ENCODE measurements around the gene NCOA6.

NCOA6 gene

DNA sequence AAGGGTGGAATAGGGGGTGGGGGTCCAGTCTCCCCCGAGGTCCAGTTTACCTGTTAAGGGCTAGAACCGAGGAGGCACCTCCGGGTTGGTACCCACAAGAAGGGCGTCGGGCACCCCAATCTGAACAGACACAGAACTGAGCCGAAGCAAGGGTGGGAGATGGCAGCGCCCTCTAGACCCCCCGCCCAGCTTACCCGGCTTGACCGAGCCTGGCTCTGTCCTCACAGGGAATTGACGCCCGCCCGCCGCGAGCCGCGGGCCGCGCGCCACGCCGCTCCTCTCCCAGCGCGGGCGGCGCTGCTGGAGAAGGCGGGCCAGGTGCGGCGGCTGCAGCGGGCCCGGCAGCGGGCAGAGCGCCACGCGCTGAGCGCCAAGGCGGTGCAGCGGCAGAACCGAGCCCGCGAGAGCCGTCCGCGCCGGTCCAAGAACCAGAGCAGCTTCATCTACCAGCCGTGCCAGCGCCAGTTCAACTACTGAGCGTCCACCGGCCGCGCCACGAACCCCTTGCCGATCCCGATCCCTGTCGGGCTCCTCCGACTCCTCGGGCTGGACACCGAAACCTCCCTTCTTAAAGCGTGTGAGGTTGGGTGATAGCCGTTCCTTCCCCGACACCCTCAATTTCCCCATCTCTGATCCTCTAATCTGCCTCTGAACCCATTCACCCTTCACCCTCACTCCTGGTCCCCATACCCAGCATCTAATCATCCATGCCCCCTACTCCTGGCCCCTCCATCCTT is 115.5 kb downstream of the NCOA6 start:
- TF ChIP-seq GATA2 (IDR thresholded peaks at IDR 0.05; ENCODE audit: low read depth, low read length) (no peak), GATA3 (IDR thresholded peaks at IDR 0.05; ENCODE audit: low read depth, low read length) (no peak)

DNA sequence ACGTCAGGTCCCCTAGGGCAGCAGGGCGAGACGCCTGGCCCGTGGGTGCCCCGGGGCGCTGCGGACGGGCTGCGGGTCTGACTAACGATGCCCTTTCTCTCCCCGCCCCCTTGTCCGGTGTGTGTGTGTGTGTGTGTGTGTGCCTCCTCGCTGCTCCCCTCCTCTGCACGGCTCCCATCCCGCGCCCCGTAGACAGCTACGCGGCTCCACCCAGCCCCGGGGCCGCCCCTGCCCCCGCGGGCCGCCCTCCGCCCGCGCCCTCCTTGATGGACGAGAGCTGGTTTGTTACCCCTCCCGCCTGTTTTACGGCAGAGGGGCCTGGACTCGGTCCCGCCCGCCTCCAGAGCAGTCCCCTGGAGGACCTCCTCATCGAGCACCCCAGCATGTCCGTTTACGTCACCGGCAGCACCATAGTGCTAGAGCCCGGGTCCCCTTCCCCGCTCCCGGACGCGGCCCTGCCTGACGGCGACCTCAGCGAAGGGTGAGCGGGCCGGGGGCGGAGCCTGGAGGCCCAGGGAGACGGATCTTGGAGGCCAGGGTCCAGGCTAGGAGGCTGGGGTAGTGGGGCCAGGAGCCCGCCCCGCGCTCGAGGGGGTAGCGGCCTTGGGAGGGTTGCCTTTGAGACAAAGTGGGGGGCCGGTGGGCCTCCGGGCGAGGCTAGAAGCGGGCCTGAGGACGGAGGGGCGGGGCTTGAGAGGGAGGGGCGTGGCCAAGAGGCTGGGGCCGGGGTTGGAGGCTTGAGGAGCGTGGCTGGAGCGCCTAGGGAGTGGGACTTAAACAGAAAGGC is 116.2 kb downstream of the NCOA6 start:
- TF ChIP-seq GATA3 (IDR thresholded peaks at IDR 0.05; ENCODE audit: low read depth, low read length) = no peak
- TF ChIP-seq GATA2 (IDR thresholded peaks at IDR 0.05; ENCODE audit: low read depth, low read length) = no peak

DNA sequence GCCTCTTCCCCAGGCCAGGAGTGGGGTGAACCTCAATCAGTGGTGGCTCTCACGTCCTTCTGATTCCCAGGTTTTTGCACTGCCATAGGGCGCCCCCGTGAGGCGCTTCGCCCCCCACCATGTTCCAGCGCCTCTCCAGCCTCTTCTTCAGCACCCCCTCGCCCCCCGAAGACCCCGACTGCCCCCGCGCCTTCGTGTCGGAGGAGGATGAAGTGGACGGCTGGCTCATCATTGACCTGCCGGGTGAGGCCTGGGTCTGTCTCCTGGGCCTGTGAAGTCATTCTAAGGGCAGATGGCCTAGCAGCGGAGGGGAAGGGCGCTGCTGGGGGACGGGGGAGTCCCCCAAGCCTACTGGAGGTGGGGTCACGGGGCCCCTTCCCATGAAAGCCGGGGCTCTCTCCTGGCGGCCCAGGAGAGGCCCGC is 116.8 kb downstream of the NCOA6 start:
- TF ChIP-seq GATA3 (IDR thresholded peaks at IDR 0.05; ENCODE audit: low read depth, low read length) (no peak), GATA2 (IDR thresholded peaks at IDR 0.05; ENCODE audit: low read depth, low read length) (no peak)

DNA sequence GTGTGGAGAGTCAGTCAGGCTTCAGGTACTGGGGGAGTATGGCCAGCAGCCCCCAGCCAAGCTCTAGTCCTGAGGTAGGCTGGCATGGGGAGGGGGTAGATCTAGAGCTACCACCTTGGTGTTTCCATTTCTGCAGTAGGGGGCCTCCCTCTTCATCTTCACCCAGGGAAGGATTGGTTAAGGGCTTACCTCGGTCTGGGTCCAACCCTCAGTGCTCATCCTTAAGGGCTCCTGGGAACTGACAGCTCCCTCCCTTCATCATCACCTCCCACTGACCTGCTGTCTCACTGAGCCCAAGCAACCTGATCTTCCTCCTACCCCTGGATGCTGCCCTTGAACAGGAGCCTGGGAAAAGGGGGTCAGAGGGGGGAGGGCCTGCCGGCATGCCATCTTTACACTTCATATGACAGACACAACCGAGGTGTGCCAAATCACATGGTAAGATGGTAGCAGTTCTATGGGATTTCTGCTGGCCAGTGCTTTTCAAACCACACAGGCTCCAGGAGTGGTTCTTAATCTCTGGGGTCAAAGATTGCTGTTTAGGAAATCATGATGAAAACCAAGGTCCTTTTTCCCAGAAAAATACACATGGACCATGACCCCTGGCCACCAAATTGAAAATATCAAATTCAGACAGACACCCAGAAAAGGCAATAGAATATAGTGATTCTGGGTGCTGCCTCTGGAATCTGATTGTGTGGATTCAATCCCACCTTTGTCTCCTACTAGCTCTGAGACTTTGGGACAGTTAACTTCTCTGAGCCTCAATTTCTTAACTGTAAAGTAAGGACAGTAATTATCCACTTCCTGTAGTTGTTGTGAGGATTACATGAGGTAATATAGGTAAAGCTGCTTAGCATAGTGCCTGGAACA is 118.3 kb downstream of the NCOA6 start:
- no peak for TF ChIP-seq GATA3 (IDR thresholded peaks at IDR 0.05; ENCODE audit: low read depth, low read length)
- TF ChIP-seq GATA2 (IDR thresholded peaks at IDR 0.05; ENCODE audit: low read depth, low read length) = no peak

DNA sequence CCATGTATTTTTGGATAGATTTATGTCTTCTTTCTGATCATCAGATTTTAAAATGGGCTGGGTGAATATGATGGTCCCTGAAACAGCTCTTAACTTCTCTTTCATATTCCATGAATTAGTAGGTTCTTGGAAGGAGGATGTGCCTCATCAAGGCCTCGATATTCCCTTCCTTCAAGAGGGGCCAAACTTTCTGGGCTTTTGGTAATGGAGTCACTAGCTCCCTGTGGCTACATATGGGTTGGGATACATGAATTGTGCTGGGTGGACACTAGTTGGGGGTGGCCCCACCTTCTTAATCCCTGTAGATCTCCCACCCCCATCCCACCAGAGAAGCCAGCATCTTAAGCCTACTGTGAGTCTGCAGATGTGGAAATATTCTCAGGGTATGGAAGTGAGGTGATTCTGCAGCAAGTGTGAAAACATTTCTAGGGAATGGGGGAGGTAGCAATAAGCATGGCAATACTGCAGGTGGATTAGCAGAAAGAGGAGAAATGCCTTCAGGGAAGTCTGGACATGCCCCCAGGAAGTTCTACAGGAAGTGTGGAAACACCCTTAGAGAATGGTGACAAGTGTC is 119.1 kb downstream of the NCOA6 start:
- TF ChIP-seq GATA2 (IDR thresholded peaks at IDR 0.05; ENCODE audit: low read depth, low read length) = no peak
- no peak for TF ChIP-seq GATA3 (IDR thresholded peaks at IDR 0.05; ENCODE audit: low read depth, low read length)

DNA sequence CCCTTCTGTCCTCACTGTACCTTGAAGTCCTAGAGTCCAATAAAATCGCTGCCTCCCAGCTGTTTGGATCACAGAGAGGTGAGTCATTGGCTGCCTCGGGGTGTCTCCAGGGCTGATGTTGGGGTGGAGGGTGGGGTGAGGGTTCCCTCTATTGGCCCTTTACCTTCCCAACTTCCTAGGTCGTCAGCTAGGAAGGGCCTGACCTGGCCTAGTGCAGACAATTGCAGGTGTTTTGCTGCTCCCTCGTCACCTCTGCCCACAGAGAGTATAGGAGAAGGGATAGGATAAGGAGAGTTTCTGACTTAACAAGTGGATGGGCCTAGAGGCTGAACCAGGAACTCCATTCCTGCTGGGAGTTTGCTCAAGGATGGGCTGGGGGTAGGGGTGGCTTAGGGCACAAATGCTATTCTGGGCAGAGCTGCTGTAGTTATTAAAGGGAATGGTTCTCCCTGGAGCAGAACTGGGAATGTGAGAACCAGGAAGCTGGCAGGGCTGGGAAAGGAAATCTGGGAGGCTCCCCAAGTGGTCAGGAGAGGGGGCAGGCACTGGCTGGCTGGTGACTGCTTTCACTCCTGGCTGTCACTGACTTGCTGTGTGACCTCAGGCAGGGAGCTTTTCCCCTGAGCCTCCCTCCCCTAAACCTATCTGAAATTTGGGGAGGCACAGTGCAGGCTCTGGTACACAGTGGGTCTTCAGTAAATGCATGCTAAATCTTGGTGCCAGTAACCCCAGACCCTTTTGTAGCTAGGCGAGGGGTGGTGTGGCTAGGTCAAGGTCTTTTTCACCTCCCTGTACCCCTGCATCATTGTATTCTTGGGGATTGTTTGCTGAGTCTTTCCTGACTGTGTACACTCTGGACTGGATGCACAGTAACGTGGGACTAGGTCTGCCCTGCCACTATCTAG is 119.8 kb downstream of the NCOA6 start:
- TF ChIP-seq GATA3 (IDR thresholded peaks at IDR 0.05; ENCODE audit: low read depth, low read length) (no peak), GATA2 (IDR thresholded peaks at IDR 0.05; ENCODE audit: low read depth, low read length) (no peak)

DNA sequence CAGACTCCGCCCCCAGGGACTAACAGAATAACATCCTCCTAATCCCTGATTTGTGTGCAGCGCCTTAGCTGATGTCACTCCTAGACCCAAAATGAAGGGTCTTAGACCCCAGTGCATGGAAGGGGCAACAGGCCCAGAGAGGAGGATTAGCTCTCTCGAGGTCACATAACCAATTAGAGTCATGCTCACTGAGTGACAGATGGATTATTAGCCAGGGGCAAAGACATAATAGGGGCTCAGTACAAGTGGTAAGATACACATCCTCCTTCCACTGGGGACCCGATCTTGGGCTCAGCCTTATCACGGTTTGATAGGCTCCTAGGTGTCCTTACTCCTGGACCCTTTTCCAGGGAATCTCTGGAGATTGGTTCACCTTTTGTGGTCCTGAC is 120.4 kb downstream of the NCOA6 start:
- TF ChIP-seq GATA2 (IDR thresholded peaks at IDR 0.05; ENCODE audit: low read depth, low read length) = no peak
- no peak for TF ChIP-seq GATA3 (IDR thresholded peaks at IDR 0.05; ENCODE audit: low read depth, low read length)

DNA sequence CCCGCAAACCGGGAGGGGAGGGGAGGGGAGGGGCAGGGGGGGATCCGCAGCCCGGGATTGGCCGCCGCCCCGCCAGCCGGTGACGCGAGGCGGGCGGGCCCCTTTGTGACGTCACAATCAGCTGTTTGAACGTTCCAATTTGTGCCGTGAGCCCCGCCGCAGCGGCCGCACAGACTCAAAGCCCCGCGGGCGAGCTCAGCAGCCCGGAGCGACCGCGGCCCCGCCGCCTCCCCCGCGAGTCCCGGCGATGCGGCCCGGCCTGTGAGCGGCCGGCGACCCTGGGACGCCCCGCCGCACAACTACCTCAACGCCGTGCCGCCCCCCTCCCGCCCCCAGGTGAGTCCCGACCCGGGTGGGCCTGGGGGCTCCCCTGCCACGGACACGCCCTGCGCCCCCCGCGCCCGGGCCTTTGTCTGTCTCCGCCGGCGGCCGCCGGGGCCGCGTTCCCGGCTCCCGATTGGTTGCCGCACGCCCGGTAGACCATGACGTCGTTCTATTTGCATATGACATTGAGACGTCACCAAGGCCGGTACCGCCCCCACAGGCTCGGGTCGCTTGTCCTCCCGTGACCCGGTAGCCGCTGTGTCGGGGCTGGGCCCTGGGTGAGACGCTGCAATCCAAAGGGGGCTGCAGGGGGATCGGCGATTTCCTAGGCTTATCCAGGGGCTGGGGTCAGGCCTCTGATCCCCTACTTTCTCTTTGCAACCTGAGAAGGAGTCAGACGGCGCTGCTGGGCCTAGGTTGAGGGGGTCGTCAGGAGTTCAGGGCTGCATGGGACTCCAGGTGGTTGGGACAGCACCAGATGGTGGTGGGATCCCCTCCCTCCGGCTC is 121.1 kb downstream of the NCOA6 start, which contains the start of gene TP53INP2:
Gene TP53INP2 (plus strand): TSS at position 168 of the 831 bp plus-strand sequence. CDS start 4,396 bp downstream, outside the sequence.
- TF ChIP-seq GATA3 (IDR thresholded peaks at IDR 0.05; ENCODE audit: low read depth, low read length) (no peak), GATA2 (IDR thresholded peaks at IDR 0.05; ENCODE audit: low read depth, low read length) (no peak)

DNA sequence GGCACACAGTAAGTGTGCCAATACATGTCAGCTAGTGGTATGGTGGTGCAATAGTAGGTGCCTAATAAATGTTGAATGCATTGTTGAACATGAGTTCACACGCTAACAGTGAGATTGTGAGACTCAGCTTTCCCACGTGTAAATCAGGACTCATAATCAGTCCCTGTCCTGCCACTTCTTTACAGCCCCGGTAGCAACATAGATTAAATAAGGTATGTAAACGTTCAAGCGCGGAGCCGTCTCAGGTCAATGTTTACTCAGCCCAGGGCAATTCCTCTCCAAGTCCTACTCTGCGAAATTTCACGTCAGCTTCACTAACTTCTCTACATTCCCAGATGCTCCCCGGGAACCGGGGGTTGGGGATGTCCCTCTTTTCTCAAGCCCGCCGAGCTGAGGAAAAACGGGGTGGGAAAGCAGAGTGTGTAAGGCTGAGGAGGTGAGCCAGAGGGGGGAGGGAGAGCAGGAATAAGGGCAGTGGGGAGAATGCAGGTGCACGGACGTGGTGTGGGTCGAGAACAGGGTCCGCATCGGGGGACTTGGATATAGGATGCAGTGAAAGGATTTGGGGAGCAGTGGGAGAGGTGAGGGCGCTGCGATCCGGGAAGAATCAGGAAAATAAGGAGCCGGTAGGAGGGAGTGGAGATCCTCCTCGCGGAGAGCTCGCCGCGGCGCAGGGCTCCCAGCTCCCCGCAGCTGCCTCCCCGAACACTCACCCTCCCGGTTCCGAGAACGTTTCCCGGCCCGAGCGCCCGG is 121.9 kb downstream of the NCOA6 start:
- no peak for TF ChIP-seq GATA3 (IDR thresholded peaks at IDR 0.05; ENCODE audit: low read depth, low read length)
- no peak for TF ChIP-seq GATA2 (IDR thresholded peaks at IDR 0.05; ENCODE audit: low read depth, low read length)

DNA sequence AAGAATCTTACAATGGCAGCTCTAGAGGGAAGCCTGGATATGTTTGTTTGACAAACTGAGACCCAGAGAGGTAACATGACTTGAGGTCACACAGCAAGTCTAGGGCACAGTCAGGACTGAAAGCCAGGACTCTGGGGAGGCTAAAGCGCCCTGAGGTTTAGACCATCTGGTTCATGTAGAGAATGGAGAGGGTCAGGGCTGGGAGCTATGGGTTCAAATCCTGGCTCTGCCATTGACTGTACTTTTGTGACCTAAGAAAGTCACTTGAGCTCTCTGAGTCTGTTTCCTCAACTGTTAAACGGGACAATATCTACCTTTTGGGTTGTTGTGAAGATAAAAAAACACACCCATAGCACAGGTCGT is 122.4 kb downstream of the NCOA6 start:
- no peak for TF ChIP-seq GATA3 (IDR thresholded peaks at IDR 0.05; ENCODE audit: low read depth, low read length)
- no peak for TF ChIP-seq GATA2 (IDR thresholded peaks at IDR 0.05; ENCODE audit: low read depth, low read length)

DNA sequence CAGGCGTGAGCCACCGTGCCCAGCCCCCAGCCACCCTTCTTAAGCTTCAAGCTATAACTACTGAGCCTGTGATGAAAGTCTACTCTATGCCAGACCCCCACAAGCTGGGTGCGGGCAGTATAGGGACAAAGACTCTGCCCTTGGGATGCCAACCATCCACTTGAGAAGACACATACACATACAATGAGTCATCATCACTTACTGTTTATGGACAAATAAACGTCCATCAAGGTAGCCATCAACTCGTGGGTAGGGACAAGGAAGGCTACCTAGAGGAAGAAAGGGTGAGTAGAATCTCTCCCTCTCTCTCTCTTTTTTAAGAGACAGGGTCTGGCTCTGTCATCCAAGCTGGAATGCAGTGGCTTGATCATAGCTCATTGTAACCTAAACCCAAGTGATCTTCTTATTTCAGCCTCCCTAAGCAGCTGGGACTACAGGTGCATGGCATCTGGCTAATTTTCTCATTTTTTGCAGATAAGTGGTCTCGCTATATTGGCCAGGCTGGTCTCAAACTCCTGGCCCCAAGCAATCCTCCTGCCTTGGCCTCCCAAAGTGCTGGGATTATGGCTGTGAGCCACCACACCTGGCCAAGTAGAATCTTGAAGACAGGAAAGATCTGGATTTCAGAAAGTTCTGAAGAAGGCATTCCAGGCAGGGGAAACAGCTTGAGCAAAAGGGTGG is 123.9 kb downstream of the NCOA6 start:
- TF ChIP-seq GATA3 (IDR thresholded peaks at IDR 0.05; ENCODE audit: low read depth, low read length) (no peak), GATA2 (IDR thresholded peaks at IDR 0.05; ENCODE audit: low read depth, low read length) (no peak)
